DMS114 treated with DMSO at 0.1 percent for 48 hours (cell line): ENCODE data around the gene SNURF.
"Not testable (repeated sequence)": the region's sequence is repeated elsewhere in the genome, so short reads cannot be mapped to it uniquely, and the experiment has no call there.

Source experiments
- DNase-seq: peaks from one replicate; lab custom pipeline; 2025; ENCODE audit not compliant: unreplicated experiment; lab: John Stamatoyannopoulos, UW

SNURF gene, protein sequence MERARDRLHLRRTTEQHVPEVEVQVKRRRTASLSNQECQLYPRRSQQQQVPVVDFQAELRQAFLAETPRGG

DNA sequence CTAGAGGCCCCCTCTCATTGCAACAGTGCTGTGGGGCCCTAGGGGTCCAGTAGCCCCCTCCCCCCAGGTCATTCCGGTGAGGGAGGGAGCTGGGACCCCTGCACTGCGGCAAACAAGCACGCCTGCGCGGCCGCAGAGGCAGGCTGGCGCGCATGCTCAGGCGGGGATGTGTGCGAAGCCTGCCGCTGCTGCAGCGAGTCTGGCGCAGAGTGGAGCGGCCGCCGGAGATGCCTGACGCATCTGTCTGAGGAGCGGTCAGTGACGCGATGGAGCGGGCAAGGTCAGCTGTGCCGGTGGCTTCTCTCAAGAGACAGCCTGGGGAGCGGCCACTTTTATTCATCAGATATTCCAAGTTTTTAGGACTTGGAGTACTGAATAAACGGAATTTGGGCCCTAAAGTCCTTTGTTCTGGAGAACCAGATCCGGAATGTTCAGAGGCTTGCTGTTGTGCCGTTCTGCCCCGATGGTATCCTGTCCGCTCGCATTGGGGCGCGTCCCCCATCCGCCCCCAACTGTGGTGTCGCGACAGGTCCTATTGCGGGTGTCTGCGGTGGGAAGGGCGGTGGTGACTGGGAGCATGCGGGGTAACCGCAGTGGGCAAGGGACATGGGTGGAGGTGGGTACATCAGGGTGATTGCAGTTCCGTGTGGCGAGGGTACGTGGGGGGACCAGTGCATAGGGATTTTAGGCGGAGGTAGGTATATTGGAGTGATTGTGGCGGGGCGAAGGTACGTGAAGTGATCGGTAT, at the start of gene SNURF, which contains the start of gene SNRPN:
TSS of gene SNURF (plus strand) at position 205 of the 748 bp plus-strand sequence. CDS start at position 267, 62 bp downstream.
TSS of gene SNRPN (plus strand) at position 205 of the 748 bp plus-strand sequence. CDS start 19,467 bp downstream, outside the sequence.
- DNase-seq: peak; percentile 45

DNA sequence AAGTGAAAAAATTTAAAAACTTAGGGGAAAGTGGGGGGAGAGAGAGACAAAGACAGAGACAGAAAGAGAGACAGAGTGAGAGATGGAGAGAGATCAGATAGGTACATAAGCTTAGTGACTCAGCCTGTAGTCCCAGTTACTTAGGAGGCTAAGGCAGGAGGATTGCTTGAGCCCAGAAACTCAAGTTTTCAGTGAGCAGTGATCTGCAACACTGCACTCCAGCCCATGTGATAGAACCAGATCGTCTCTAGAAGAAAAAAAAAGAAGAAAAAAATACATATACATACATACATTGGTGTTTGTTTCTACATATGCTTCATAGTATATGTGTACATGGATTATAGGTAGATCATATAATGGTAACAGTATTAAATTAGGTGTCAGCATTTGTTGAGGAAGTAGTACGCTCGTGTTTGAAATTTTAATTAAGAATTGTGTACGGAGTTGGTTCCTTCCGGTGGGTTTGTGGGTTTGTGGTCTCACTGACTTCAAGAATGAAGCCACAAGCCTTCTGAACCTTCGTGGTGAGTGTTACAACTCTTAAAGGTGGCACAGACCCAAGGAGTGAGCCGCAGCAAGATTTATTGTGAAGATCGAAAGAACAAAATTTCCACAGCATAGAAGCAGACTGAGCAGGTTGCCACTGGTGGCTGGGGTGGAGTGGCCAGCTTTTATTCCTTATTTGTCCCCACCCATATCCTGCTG, 38.3 kb upstream of the SNURF start:
- no peak for DNase-seq

DNA sequence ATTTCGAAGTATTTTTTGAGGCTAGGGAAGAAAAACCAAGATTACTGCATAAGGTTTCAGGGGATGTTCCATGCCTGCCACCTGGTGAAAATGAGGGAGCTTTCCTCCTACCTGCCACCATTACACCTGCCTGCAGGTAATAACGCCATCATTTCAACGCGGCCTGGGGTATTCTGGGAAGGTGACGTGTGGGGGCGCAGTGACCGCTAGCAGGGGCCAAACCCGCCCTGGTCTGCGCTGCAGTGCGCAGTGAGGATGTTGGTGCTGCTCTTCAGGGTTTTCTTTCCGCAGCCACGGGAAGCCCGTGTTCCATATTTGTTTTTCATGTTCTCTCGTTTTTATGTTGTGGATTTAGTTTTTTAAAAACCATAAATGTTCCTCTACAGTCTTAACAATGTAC, 37.4 kb upstream of the SNURF start:
- DNase-seq: no peak

DNA sequence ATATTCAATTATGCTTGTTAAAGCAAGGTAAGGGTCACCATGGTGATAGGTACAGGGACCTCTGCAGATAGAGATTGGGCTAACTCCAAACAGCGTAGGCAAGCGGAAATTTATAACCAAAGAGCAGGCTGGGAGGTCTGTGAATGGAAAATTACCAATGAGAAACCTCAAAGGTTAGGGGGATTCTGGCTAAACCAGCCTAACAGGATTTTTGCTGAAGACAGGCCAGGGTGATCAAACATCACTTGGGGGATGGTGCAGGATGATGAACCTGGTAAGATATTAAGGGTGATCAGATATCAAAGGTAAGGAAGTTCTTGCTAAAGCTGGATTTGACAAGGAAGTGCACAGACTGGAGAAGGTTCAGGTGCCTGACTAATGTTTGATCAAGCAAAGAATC, 35.3 kb upstream of the SNURF start:
- DNase-seq: no peak

DNA sequence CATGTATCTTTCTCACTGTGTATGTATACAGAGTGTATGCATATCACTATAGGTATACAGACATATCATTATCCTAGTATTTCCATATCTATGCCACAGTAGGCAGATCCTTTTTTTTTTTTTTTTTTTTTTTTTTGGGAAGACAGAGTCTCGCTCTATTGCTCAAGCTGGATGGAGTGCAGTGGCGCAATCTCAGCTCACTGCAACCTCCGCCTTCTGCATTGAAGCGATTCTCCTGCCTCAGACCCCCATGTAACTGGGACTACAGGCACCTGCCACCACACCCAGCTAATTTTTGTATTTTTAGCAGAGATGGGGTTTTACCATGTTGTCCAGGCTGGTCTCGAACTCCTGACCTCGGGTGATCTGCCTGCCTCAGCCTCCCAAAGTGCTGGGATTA, 32.0 kb upstream of the SNURF start:
- DNase-seq: not testable (repeated sequence)

DNA sequence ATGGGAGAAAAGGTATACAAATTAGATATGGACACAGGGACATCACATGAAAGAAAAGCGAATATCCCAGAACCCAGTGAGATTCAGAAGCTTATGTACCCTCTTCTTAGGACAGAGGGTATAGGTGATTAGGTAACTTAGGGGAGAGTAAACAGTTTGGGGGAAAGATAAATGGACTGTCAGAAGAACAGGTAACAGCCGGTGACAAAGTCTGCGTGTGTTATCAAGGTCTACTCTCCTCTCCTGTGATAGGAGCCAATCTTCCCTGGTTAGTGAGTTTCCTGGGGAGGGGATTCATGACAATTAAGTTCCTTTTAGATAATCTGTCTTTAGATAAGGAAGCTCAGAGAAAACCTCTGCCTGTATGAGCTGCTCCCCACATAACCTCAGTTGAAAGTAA, 30.6 kb upstream of the SNURF start:
- no peak for DNase-seq

DNA sequence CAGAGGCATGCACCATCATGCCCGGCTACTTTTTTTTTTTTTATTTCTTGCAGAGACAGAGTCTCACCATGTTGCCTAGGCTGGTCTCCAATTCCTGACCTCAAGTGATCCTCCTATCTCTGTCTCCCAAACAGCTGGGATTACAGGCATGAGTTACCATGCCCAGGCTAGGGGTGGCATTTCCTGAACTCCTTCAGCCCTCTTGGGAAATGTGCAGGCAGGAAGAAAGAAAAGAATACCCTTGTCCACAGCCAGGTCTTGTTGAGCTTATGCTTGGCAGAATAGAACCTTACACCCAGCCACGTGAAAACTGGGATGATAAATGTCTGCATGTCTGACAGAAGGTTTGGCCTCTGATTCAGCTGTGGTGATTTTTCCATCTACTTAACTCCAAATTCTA, 30.2 kb upstream of the SNURF start:
- DNase-seq: no peak

DNA sequence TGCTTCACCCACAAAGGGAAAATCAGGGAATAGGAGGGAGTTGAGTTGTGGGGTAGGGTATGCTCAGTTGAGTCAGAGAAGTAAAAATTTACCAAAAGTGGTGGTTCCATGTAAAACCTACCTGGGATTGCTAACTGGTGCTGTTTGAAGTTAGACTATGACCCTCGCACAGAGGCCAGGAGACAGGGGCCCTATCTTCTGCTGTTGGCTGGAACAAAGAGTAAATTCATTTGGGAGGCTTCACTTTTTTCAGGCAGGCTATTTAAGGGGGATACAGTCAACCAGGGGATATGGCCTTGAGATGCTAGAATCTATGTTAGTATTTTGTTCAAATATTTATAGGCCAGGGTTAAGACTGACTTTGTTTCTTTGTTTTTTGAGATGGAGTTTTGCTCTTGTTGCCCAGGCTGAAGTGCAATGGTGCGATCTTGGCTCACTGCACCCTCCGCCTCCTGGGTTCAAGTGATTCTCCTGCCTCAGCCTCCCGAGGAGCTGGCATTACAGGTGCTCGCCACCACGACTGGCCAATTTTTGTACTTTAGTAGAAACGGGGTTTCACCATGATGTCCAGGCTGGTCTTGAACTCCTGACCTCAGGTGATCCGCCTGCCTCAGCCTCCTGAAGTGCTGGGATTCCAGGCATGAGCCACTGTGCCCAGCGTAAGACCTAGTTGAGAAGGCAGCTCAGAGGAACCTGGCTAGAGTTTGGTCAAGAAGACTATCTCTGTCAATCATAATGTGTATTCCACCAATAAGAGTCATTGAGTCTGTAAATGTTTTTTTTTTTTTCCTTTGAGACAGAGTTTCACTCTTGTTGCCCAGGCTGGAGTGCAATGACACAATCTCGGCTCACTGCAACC, 22.7 kb upstream of the SNURF start:
- DNase-seq: not testable (repeated sequence)

DNA sequence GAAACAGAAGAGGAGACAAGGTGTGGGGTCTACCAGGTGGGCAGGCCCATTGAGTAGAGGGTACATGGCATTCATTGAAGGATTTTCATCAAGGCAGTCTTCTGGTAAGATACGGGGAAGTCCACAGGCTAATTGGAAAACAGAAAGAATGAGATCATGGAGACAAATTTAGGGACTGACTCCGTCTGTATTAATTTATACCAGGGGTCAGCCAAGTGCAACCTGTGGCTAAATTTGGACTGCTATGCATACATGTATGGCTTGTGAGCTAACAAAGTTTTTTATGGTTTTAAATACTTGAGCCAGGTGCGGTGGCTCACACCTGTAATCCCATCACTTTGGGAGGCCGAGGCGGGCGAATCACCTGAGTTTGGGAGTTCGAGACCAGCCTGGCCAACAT, 21.1 kb upstream of the SNURF start:
- DNase-seq: no peak

DNA sequence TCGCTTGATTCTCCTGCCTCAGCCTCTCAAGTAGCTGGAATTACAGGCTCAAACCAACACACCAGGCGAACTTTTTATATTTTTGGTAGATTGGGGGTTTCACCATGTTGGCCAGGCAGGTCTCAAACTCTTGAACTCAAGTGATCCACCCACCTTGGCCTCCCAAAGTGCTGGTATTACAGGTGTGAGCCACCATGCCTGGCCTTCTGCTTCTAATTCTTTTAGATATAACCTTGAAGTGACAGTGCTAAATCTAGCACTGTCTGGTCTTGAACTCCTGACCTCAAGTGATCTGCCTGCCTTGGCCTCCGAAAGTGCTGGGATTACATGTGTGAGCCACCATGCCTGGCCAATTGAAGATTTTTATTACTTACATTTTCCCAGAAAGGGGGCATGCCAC, 16.6 kb upstream of the SNURF start:
- not testable (repeated sequence) for DNase-seq

DNA sequence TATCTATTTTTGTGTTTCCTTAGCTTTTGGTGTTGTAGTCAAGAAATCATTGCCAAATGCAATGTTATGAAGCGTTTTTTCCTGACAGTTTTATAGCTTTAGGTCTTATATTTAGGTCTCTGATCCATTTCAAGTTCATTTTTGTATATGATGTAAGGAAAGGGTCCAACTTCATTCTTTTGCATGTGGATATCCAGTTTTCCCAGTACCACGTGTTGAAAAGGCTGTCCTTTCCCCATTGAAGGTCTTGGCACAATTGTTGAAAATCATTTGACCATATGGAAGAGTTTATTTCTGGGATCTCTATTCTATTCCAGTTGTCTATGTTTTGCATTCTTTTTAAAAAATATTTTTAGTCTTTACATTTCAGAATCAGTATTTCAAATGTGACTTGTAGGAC, 14.6 kb upstream of the SNURF start:
- no peak for DNase-seq

DNA sequence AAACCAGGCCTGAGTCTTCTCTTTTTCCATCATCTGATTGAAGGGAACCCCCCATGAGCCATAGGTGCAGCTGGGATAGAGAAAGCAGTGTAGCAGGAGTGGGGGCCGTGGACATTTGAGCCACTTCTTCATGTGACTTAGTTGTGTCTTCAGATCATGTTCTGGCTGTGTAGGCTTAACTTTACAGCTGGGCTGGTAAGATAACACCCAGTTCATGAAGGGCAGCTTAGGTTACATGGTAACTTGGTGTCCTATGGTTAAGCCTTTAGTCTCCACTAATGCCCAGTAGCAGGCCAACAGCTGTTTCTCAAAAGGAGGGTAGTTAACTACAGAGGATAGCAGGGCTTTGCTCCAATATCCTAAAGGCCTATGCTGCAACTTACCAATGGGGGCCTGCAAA, 11.4 kb upstream of the SNURF start:
- DNase-seq: no peak

DNA sequence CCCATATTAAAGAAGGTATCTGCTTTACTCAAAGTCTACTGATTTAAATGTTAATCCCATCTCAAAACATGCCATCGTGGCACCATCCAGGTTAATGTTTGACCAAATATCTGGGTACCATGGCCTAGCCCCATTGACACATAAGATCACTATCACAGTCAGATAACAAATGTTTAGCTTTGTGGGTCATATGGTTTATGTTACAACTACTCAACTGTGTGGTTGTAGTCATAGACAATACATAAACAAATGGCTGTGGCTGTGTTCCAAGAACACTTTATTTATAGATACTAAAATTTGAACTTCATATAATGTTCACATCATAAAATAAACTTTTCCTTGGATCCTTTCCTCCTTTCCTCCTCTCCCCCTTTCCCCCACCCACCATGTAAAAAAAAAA, 9.8 kb upstream of the SNURF start:
- no peak for DNase-seq

DNA sequence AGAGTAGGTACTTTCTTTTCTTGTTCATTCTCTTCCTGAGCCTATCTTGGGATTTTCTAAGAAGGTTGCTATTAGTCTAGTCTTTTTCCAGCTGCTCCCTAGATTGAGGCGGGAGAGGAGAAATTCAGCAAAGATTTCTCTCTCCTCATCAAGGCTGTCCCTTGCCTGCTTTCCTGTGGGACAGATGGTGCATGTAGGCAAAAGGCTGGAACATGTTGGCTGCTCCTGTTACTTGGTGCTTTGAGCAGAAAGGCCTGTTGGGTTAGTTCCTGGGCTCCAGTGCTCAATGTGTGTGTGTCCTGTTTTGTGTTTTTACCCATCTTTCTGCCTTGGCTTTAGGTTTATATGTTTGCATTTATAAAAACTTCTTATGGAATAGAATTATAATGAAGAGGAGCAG, 9.1 kb upstream of the SNURF start:
- DNase-seq: no peak

DNA sequence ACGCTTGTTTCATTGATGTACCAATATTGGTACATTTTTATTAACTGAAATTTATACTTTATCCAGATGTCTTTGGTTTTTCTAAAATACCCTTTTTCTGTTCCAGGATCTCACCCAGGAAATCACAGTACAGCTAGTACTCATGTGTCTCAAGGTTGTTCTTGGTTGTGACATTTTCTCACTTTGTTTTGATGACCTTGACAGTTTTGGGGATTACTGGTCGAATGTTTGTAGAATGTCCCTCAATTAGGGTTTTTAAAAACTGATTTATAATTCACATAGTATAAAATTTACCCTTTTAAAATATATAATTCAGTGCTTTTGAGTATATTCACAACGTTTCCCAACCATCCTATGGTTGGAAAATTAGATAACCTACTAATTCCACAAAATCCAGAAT, 6.3 kb upstream of the SNURF start:
- no peak for DNase-seq

DNA sequence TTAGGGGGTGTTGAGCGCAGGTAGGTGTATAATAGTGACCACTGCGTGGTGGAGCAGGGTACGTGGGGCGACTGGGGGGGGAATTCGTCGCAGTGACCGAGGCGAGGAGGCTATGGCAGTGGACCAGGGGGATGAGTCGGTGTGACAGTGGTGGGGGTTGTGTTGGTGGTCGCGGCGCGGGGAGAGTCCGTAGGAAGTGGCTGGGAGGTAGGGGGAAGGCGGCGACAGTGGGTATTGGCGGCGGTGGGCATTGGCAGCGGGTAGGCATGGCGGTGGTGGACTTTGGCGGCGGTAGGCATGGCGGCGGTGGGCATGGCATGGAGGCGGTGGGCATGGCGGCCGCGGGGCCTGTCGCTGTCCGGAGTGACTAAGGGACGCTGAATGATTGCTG, 739 bp downstream of the SNURF start:
- DNase-seq: no peak

DNA sequence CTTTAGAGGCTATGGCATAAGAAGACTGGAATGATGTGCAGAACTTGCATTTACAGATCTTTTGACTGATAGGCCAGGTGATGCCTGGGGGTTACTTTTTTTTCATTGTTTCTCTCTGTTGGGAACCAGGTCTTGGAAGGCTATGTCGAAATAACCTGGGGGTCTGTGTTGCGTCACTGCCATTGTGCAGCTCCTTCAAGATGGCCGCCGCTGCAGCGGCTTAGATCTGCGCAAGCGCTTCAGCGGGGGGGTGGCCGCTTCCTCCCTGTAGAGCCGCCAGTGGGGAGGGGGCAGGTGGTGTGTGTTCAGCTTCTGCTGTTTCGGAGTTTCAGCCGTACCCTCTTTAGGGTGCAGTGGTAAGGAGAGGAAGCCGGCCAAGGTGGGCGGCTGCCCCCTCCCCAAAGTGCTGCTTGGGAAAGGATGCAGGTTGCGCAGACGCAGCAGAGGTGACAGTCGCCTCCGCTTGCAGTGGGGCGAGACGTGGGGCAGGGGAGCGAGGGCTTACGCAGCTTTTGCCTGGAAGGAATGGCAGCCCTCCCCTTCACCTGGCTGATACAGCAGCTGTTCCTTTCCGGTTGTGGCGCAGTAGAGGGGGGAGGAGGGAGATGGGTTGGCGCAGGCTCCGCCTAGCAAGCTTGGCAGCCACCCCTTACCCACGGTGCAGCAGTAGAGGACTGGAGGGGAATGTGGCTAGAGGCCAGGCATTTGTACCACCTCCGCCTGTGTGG, 1.5 kb downstream of the SNURF start:
- peak; percentile 80 for DNase-seq

DNA sequence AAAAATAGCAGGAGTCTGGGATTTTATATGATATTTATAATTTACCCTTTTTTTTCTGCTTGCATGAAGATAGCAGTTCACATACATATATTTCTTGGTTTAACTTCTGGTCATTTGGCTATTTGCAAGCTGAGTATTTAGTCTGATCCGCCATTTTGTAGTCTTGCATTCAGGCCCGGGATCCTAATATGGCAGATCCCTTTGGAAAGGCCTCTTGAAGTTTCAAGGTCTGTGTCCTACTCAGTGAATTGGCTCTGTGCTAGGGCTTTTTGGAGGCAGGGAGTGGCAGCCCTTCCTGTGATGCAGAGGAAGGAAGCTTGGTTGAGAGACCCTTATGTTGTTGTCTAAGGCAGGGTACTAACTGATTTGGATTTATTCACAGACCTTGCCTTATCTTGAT, 2.9 kb downstream of the SNURF start:
- DNase-seq: peak; percentile 9

DNA sequence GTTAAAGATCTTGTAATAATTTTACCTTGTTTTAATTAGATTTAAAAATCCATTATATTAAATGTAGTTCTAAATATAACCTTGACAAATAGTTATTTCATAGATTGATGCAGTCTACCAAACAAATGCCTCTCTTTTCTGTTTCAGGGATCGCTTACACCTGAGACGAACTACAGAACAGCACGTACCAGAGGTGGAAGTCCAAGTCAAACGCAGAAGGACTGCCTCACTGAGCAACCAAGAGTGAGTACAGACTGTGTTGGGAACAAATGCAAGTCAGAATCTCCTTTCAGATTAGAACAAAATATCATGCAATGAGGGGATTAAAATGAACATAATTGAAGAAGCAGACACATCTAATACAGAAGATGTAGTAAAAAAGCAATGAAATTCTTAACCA, 7.2 kb downstream of the SNURF start:
- DNase-seq: no peak

DNA sequence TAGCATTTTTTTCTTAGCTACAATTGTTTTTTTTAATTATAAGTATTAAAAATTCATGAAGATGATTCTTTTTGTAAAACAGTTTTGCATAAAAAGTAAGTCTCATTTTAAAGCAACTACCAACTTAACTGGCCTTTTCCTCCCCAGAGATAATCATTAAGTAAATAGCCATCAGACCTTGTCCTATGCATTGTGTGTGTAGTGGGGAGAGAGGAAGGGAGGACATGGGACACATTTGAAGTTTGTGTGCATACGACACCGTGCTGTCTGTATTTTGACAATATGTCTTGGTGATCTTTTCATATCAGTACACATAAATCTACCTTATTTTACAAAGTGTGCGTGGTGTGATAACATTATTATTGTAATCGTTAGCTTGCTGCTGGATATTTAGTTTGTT, 8.1 kb downstream of the SNURF start:
- no peak for DNase-seq
